ENCODE results near the gene RUNDC1.
"Not testable (repeated sequence)": the region's sequence is repeated elsewhere in the genome, so short reads cannot be mapped to it uniquely, and the experiment has no call there.

RUNDC1 gene

GRCh38 chr17:42992872-42993271, 12.5 kb downstream of the RUNDC1 start:
- DNase-seq = no peak

- not testable (repeated sequence) for DNase-seq
Observed at GRCh38 chr17:42993913-42994312, 13.5 kb downstream of the RUNDC1 start.

GRCh38 chr17:42997390-42997983, 17.1 kb downstream of the RUNDC1 start:
- DNase-seq = no peak

GRCh38 chr17:42997984-42998938, 17.9 kb downstream of the RUNDC1 start, which contains the start of gene RPL27:
Gene RPL27, plus strand, starts transcription at chr17:42998419. Its CDS starts 332 bp downstream, at chr17:42998751.
- DNase-seq = peak; percentile 98

GRCh38 chr17:42999003-42999525, 18.7 kb downstream of the RUNDC1 start:
- DNase-seq = no peak

GRCh38 chr17:43000894-43001293, 20.5 kb downstream of the RUNDC1 start:
- DNase-seq = not testable (repeated sequence)

GRCh38 chr17:43003542-43004172, 23.3 kb downstream of the RUNDC1 start:
- no peak for DNase-seq

- peak; percentile 91 for DNase-seq
Observed at GRCh38 chr17:43006639-43007551, 26.5 kb downstream of the RUNDC1 start, which contains the start of gene IFI35. Gene IFI35, plus strand, starts transcription at chr17:43006784. Its CDS starts 164 bp downstream, at chr17:43006948.

- no peak for DNase-seq
Observed at GRCh38 chr17:43010667-43011308, 30.4 kb downstream of the RUNDC1 start.

- DNase-seq = no peak
Observed at GRCh38 chr17:43011728-43012472, 31.5 kb downstream of the RUNDC1 start.

GRCh38 chr17:43013296-43013695, 32.9 kb downstream of the RUNDC1 start:
- DNase-seq = no peak

- no peak for DNase-seq
Observed at GRCh38 chr17:43014020-43014648, 33.8 kb downstream of the RUNDC1 start.

GRCh38 chr17:43014649-43015542, 34.5 kb downstream of the RUNDC1 start:
- DNase-seq = no peak

GRCh38 chr17:43015579-43015978, 35.2 kb downstream of the RUNDC1 start:
- DNase-seq = no peak

- no peak for DNase-seq
Observed at GRCh38 chr17:43016216-43016615, 35.9 kb downstream of the RUNDC1 start.

GRCh38 chr17:43018008-43018853, 37.9 kb downstream of the RUNDC1 start:
- DNase-seq = no peak

- no peak for DNase-seq
Observed at GRCh38 chr17:43018932-43019331, 38.6 kb downstream of the RUNDC1 start.

GRCh38 chr17:43019418-43019817, 39.1 kb downstream of the RUNDC1 start:
- DNase-seq = no peak

Data from activated CD4-positive, alpha-beta T cell treated with anti-CD3 and anti-CD28 coated beads for 48 hours (primary cell).